ENCODE results near the gene OSTN. TPM values are rescaled to one million over a fixed set of nuclear protein-coding genes. Genes with fewer than 3 reads are reported as not detected.

OSTN gene
- total RNA-seq, 6 experiments from 2014 or later: not detected

DNA sequence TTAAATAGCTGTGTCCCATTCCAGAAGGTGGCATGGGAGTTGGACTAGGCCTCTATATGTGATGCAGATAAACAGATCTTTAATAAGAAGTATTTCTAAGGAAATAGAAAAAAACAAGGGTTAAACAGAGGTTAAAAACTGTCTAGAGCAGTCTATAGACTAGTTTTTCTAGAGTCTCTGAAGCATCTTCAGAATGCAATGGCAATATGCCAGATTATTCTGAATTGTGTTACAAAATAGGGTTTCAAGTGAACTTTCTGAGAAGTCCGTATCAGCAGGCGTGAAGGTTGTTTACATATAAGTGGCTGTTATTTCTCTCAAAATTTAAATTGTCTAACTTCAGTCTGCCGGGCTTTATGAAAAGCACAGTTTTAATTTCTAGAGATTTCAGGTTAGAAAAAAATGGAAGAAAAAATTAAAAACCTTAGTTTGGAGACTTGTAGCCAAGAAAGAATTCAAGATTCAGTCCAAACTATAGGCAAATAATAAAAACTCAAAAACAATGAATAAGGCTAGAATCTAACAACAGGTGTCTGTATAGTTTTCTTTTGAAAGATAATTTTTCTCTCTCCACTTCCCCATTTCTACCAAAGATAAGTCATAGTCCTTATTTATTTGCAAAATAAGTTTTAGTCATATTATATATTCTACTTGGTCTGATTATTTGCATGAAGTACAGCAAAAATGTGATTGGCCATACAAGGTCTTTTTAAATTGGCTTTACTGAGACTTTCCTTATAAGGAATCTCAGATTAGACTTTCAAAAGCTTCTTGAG, 55.2 kb downstream of the OSTN start:
- no peak for DNase-seq
- Histone ChIP-seq H3K27me3 (no peaks in the 10 kb centered on the region), H3K36me3 (no peaks in the 10 kb centered on the region), H3K4me3 (no peak overlapping the region), H3K27ac (no peak overlapping the region), H3K4me1 (no peaks in the 10 kb centered on the region), H3K9me3 (no peaks in the 10 kb centered on the region)
- no peak for ATAC-seq
- TF ChIP-seq, protein P1, sequence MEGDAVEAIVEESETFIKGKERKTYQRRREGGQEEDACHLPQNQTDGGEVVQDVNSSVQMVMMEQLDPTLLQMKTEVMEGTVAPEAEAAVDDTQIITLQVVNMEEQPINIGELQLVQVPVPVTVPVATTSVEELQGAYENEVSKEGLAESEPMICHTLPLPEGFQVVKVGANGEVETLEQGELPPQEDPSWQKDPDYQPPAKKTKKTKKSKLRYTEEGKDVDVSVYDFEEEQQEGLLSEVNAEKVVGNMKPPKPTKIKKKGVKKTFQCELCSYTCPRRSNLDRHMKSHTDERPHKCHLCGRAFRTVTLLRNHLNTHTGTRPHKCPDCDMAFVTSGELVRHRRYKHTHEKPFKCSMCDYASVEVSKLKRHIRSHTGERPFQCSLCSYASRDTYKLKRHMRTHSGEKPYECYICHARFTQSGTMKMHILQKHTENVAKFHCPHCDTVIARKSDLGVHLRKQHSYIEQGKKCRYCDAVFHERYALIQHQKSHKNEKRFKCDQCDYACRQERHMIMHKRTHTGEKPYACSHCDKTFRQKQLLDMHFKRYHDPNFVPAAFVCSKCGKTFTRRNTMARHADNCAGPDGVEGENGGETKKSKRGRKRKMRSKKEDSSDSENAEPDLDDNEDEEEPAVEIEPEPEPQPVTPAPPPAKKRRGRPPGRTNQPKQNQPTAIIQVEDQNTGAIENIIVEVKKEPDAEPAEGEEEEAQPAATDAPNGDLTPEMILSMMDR (IDR thresholded peaks at IDR 0.05): no peak
- TF ChIP-seq POLR2A (IDR thresholded peaks at IDR 0.05): no peak
- intact Hi-C loops (cut with DNase I): no loop called here
- WGBS (ENCODE audit: insufficient coverage, low coverage, low lambda C conversion rate, missing lambda C conversion rate): 57% methylated on average over 3 of the region's 3 CpGs

DNA sequence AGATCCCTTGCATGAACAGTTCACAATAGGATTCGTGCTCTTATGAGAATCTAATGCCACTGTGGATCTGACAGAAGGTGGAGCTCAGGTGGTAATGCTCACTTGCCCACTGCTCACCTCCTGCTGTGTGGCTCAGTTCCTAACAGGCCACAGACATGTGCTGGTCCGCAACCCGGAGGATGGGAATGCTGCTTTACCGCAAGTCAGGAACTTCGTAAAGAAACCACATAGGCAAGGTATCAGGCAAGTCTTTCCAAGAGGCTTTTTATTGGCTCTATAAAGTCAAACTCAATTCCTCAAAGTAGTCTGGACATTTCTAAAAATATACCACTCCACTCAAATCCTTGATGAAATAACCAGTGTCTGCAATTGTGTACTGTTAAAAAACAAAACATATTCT, 56.1 kb downstream of the OSTN start:
- intact Hi-C loops (cut with DNase I): no loop called here
- no peak for TF ChIP-seq POLR2A (IDR thresholded peaks at IDR 0.05)
- TF ChIP-seq, protein P1 (IDR thresholded peaks at IDR 0.05): no peak
- ATAC-seq (no peak), DNase-seq (no peak)
- no peaks in the 10 kb centered on the region for H3K9me3 ChIP-seq
- H3K4me1 ChIP-seq: no peaks in the 10 kb centered on the region
- H3K36me3 ChIP-seq: no peaks in the 10 kb centered on the region
- H3K27ac ChIP-seq: no peak overlapping the region
- no peaks in the 10 kb centered on the region for H3K27me3 ChIP-seq
- 100% methylated on average over 1 of the region's 5 CpGs for WGBS (ENCODE audit: insufficient coverage, low coverage, low lambda C conversion rate, missing lambda C conversion rate)
- no peak overlapping the region for H3K4me3 ChIP-seq

DNA sequence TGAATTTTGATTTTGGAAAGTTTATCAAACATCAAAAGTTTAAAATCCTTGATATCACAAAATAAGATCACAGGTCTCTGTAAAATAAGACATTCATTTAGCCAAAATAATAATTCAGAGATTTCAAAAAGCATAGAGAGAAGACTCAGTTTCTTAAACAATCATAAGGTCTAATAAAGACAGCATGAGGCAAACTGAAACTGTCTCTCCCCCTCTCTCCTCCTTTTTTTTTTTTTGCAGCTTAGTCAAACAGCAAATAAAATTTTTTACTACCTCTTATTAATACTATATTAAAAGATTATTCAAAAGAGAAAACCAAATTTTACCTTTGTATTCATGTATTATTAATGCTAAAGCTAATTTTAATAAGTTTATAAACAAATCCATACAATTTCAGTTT, 57.4 kb downstream of the OSTN start:
- intact Hi-C loops (cut with DNase I): no loop called here

DNA sequence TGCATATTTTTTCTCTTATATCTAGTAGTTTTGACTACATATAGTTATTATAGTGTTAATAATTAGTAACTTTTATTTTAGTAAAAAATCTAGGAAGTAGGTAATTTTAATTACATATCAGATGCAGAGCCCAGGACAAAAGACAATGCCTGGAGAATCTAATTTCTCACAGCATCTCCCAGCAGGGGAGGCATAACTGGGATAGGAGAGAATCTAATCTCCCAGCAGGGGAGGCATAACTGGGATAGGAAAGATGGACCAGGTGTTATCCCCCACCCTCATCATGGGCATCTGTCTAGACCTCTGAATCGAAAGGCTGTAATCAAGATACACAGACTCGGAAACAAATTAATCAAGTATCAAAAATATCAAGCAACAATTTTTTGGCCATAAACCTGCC, 58.2 kb downstream of the OSTN start:
- intact Hi-C loops (cut with DNase I): no loop called here
- no peaks in the 10 kb centered on the region for H3K36me3 ChIP-seq
- H3K27me3 ChIP-seq: no peaks in the 10 kb centered on the region
- no peak for DNase-seq
- H3K4me1 ChIP-seq: peaks cover 0 to 3% (median 0%) of the 10 kb centered on the region in 4 donors
- H3K9me3 ChIP-seq: no peaks in the 10 kb centered on the region
- H3K27ac ChIP-seq: no peak overlapping the region
- H3K4me3 ChIP-seq: no peak overlapping the region
- TF ChIP-seq, protein P1 (IDR thresholded peaks at IDR 0.05): no peak
- no peak for TF ChIP-seq POLR2A (IDR thresholded peaks at IDR 0.05)
- WGBS (ENCODE audit: insufficient coverage, low coverage, low lambda C conversion rate, missing lambda C conversion rate): 100% methylated on average over 2 of the region's 2 CpGs
- ATAC-seq: no peak

More for the DNA sequence above, 57.4 kb downstream of the OSTN start:
- ATAC-seq (no peak), DNase-seq (no peak)
- no peak for TF ChIP-seq POLR2A (IDR thresholded peaks at IDR 0.05)
- TF ChIP-seq, protein P1 (IDR thresholded peaks at IDR 0.05): no peak
- Histone ChIP-seq H3K27ac (no peak overlapping the region), H3K27me3 (no peaks in the 10 kb centered on the region), H3K9me3 (no peaks in the 10 kb centered on the region), H3K4me3 (no peak overlapping the region), H3K36me3 (no peaks in the 10 kb centered on the region), H3K4me1 (peaks cover 0 to 3% (median 0%) of the 10 kb centered on the region in 4 donors)
